Stimulated activated CD4-positive, alpha-beta T cell treated with anti-CD3 and anti-CD28 coated beads, Interleukin-1b, Interleukin-23, amount 100 ng/mL, for 48 hours (primary cell): ENCODE measurements around the gene TSHZ3.

Source experiments
- DNase-seq: peaks from one replicate; pipeline ENCODE4 v3.0.0-alpha.2; 2020

TSHZ3 gene

DNA sequence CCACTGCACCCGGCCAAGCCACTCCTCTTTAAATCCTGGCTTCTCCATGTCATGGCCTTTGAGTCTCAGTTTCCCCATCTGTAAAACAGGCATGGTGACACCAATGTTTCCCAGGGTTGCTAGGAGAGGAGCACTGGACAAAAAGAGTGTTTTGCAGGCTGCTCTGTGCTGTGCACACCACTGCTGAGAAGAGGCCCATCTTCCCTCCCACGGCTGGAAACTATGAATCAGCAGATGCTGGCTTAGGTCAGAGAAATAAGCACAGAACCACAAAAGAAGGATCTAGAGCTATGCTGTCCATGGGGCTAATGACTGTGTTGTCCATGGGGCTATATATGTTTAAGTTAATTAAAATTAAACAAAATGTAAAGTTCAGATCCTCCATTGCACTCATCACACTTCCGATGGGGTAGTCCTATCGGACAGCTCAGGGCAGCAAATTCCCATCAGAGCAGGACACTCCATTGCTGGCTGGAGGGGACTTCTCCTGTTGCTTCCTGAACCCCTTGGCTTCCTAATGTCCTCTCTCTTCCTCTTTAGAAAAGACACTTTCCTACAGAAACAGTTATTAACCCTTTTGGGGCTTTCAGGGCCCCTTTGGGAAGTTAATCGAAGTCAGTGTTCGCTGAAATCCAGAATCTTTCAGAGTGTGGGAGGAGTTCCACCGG is 37.1 kb downstream of the TSHZ3 start:
- DNase-seq = peak; percentile 66

DNA sequence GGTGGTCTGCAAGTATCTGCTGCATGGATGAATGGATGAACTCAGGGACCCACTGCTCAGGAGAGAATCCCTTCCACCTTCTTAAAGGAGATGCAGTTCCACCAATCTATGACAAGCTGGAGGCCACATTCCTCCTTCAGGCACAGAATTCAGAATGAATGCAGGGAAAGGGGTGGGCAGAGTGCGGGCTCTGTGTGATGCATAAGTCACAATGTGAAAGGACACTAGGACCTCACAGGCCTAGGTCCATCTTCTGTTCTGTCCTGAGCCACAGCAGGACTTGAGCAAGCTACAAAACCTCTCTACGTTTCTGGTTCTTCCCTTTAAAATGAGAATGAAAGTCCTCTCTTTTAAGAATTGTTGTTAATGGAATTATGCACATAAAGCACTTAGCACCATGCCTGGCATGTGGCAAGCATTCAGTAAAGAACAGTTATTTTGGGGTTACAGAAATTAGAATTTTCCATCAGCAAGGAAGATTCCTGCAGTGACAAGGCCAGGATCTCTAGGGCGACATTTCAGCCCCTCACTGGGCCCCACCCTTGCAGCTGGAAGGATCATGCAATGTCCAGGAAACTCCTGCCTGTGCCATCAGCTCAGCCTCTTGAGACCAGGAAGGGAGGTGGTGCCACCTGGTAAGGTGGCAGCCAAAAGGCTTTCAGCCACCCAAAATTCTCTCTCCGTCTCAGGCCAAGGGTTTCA is 38.7 kb downstream of the TSHZ3 start:
- no peak for DNase-seq

DNA sequence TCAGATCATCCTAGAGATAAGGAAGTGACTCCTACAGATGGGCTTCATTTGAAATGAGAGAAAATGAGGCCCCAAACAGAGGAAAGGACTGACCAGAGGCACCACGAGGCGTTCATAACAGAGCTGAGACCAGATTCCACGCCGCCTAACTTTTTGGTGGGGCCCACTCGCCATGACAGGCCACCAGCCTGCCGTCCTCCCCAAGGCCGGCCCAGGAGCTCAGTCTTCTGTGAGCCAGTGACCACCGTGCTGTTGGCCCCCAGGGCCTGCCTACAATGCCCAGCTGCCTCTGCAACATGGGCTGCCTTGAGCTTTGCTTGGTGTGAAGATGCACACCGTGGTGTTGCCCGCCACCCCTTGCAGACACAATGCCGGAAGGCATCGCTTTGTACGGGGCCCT is 40.5 kb downstream of the TSHZ3 start:
- no peak for DNase-seq

DNA sequence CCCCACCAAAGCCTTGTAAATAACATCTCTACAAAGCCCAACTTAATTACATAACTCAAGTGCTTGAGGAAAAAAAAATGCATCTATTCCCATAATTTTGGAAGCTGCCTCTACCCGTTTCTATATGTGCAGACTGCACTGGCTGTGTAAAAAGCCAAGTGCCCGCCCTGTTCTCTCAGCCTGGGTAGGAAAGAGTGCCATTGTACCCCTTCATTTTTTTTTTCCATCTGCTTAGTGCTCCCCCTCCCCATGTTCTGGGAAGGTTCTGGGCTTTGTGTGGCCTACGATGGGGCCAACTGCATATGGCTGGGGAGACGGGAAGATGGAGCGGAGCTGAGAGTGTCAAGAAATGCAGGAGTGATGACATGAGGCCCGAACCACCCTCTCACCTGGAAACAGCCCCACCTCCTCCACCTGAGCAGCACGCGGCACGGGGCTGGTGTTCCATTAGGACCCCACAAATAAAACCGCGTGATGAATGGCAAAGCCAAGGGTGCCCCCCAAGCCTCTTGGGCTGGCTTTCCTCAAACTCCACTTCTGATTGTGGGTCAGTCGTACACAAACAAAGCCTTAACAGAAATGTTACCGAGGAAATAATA is 42.1 kb downstream of the TSHZ3 start:
- DNase-seq = no peak

DNA sequence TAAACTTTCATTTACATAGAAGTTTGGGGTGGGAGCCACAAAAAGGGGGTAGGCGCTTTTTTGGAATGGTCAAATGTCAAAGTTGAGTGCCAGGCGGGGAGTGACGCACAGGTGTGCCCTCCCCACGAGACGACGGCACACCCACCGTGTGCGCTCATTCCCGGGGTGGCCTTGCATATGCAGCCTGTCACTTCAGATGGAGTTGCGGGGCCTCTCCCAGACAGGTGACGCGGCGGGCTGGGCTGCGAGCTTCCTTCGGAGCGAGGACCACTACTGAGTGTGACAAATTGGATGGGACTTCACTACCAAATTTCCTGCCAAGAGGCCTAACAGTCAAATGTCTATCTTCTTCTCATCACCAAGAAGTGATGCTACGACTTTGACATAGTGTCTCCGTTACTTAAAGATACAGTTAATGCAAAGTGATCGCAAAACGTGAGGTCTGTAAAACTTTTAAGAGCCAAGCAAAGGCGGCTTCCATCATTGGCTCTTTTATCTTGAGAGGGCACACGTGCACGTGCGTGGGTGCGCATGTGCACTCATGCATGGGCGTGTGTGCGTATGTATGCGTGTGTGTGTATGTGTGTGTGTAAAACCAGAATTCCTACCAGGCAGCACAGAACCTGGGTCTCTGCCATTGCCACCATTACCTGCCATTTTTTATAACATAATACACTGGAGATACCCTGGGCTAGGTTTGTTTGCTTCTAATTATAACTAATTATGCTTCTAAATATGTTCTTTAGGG is 43.1 kb downstream of the TSHZ3 start:
- DNase-seq = no peak

DNA sequence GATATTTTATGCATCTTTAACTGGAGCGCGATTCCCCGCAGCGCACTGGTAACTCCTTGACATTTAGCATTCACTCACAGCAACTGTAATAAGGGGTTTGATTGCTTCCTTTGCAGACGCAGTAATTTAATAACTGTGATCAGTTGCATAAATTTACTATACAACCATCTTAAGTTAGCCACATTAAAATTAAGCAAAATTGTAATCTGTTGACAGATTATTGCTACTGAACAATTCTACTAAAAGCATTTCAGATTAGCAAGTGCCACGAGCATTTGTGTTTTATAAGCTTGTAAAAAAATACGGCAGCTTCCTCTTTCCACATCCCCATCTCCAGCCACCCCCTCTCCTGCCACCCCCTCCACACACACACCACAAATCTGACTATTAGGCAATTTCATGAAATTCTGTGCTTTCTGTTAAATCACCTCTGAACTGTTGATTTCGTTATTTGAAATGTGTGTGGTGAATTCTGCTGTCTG is 44.4 kb downstream of the TSHZ3 start:
- no peak for DNase-seq

DNA sequence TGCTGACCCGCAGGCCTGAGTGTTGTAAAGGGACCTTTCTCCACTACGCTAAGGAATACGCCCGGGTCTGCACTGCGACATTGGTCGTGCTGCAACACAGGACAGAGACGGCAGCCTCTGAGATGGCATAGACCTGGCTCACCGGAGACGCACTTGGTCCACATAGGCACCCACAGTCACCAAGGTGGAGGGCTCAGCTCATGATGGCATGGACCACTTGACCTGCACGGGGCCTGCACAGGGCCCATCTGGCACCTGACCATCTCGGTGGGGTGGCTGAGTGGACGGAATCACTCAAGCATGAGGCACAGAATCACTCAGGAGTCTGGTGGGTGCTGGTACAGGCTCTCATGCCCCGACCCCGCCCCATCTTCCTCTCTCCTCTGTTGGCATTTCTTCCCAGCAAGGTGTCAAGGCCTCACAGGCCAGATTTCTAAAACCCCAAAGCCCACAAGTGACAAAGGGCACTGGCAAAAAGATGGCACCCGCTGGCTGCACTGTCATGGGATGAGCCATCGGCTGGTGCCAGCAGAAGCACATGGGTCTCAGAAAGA is 45.9 kb downstream of the TSHZ3 start:
- DNase-seq = no peak

DNA sequence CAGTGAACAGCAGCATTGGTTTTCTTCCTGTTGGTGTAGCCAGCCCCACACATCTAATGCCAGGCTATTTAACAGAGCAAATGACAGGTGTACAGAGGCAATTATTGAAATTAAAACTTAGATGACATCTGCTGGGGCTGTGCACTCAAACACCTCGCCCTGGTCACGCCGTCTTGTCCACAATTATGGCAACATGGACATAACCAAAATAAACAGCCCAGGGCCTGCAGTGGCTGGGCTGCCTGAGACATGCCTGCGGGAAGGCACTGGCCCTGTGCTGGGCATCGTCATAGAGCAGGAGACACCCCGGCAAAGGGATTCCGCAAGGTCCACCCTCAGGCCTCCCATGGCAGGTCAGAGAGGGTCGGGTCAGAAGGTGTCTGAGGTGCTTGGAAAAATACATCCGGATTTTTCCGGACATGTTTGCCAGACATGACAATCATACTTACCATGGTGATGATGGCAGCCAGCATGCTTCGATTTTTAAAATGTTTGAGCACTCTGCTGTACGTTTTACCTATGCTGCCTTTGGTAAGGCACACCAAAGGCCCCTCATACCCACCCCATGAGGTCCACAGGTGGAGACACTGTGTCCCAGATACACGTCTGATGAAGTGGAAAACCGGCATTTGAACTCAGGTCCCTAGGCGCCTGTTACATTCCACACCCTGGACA is 47.8 kb downstream of the TSHZ3 start:
- no peak for DNase-seq

DNA sequence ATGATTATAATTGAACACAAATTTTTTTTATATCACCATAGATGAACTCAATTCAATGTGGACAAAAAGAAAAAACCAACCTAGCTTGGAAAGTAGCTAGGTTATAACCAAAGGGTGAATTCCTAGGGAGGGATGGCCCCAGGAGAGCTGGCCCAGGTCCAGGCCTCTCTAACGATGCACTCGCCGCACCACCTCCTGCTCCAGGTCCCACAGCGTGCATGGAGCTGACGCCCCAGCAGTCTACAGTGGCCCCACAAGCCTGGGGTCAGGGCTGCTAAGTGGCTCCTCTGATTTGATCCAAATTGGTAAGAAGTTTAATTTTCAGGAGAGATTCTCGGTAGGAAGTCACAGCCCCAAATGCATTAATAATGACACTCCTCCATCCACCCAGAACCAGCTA is 48.8 kb downstream of the TSHZ3 start:
- DNase-seq = no peak

DNA sequence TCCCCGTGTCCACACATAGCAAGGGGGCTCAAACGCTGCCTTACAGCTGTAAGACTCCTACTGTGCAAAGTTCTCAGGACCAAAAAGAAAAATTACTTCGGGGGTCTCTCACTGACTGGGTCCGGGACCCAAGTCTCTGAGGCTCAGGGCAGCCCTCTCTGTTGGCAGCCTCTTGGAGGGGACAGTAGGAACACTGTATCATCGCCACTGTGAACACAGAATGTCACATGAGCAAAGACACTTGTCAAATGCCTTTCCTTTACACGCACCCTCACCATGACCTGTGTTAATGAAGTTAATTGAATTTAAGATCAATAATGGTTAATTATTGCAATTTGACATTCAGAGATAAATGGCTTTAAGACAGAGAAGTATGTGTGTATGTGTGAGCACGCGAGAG is 49.6 kb downstream of the TSHZ3 start:
- DNase-seq = no peak

DNA sequence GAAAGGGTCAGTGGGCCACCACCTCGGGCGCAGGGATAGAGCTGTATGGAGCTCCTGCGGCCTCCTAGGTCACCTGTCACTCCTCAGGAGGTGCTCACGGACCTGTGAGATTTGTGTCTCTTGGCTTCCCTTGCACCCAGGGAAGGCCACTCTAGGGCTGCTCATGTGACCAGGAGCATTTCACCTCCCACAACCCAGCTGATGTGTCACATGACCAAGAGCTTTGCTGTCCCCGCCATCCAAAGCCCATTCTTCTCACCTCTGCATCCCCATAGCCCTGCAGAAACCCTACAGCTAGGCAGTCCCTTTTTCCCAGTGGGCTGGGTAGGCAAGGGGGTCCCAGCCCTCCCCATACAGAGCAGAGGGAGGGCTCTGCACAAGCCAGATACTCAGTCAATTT is 51.2 kb downstream of the TSHZ3 start:
- no peak for DNase-seq

DNA sequence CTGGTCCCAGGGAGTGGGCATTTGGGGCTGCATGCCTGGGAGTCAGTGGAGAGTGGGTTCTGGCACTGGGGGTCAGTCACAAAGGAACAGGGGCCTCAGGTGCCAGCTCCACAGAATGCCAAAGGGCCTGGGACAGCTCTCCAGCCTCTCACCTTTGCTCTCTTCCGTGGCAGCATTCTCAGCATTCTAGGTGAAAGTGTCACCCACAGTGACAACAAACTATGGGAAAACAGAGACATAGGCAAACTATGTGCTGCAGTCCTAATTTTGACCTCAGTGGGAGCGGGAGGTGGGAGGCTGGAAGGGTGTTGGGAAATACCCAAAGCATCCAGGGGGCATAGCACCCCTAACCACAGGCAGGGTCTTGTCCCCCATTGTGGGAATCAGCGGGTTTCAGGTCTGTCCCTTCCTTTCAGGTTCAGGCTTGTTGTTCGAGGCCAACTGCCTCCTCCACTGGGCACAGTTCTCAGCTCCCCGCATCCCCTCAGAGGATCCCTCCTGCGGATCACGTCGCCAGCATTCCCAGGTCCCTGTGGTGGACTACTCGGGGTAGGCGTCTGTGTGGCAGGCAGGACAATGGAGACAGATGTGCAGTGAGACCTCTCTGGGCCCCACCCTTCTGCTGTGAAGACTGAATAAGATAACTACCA is 52.4 kb downstream of the TSHZ3 start:
- DNase-seq = no peak

DNA sequence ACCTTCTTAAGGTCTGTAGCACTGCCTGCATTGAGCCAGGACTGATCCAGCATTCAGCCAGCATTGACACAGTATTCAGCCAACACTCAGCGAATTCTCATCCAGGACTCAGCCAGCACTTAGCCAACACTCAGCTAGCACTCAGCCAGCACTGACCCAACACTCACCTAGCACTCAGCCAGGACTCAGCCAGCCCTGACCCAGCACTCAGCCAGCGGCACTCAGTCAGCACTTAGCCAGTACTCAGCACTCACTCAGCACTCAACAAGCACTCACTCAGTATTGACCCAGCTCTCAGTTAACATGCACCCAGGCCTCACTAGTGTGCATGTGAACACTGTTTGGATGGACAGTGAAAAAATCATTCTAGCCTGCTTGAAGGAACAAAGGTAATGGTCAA is 55.0 kb downstream of the TSHZ3 start:
- DNase-seq = no peak

DNA sequence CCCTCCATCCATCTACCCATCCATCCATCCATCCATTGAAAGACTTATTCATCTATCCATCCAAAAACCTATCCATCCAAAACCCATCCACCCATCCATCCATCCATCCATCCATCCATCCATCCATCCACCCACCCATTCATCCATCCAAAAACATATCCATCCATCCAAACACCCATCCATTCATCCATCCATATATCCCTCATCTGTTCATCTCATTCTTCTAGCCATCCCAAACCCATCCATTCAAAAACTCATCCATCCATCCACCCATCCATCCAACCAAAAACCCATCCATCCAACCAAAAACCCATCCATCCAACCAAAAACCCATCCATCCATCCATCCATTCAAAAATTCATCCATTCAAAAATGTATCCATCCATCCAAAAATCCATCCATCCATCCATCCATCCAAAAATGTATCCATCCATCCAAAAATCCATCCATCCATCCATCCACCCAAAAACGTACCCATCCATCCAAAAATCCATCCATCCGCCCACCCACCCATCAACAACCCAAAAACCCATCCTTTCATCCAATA is 56.5 kb downstream of the TSHZ3 start:
- no peak for DNase-seq

DNA sequence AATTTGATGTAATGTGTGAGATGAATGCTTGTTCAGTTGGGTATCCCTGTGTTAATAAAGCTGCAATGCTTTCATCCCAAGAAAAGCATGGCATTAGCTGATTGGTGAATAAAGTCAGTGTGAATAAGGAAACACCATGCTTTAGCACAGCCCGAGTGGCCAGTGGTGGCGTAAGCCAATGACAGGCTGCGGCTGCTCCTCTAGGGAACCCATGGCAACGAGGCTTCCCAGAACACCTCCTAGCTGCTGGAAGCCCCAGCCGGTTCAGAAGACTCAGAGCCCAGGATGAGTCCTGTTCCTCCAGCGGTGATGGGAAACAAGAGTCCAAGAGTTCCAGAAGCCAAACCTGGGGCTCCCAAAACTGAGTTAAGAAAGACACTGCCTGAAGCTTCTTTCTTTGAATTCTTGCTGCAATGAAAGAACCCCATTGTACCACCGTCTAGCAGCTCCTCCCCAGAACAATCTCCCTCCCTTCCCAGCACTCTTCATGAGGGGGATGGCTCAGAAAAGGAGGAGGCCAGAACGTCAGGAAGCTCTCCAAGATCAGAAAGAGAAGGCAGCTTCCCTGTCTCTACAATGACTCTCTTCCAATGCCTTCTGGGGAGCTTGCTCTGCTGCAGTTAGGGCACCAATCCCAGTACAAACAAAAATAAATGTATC is 58.2 kb downstream of the TSHZ3 start:
- no peak for DNase-seq

DNA sequence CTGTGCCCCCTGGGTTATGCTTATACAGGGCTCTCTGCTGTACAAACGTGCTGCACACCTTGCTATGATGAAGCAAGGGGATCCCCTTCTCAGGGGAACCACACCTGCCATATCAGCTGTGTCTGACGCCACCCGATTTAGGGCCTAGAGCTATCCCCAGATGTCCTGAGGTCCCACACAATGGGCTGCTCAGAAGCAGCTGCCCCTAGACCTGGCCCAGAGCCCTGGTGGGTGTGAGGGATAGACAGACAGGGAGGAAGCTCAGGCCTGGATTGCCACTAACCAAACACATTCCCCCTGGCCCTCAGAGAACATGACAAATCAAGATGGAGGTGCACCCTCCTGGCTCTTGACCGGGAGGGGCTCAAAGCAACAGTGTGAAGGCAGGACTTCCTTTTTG is 59.3 kb downstream of the TSHZ3 start:
- no peak for DNase-seq

DNA sequence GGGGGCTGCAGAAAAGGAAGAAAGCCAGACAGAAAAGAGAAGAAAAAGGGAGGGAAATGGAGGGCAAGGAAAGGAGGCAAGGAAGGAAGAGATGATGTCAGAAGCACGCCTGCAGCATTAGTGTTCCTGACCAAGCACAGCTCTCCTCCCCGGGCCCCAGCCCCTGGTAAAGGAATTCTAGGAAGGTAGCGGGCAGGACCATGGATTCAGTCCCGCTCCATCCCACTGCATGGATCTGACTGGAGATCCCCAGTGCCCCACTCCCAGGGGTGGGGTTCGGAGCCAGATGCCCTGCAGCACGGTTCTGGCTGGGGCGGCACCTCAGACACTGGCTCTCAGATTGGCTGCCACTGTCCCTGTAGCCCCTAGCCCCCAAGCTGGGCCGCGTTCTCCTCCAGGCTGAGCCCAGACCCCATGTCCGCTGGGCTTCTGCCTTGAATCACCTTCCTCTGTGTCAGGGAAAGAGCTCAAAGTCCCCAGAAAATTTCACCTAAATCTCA is 59.8 kb downstream of the TSHZ3 start:
- DNase-seq = no peak

DNA sequence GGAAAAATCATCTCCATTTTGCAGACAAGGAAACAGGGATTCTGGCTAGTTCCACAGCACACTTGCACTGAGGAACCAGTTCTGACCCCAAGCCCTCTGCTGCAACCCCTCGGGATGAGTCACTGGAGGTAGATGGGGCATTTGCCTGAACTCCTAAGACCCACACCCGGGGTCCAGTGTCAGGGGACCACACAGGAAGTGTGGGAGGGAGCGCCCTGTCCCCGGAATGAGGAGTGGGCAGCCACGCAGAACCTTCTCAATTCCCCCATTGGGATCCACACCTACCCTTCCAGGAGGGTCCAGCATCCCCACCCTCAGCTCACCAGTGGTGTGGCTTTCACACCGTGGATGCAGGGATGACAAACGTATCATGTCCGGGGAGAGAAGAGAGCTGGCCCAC is 62.7 kb downstream of the TSHZ3 start:
- DNase-seq = no peak

DNA sequence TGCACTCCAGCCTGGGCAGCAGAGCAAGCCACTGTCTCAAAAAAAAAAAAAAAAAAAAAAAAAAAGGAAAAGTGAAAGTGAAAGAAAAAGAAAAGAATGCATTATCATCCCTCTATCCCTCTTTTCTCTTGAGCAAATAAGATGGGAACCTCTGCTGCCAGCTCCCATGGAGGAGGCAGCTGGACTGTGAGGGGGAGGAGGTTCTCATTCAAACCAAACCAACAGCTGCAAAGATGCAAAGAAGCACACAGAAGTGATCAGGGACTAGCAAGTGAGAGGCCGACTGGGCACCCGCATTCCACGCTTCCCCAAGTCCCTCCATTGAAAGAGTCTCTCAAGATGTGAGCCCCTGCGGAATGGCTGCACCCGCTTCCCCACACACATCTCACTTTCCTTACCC is 63.5 kb downstream of the TSHZ3 start:
- no peak for DNase-seq

DNA sequence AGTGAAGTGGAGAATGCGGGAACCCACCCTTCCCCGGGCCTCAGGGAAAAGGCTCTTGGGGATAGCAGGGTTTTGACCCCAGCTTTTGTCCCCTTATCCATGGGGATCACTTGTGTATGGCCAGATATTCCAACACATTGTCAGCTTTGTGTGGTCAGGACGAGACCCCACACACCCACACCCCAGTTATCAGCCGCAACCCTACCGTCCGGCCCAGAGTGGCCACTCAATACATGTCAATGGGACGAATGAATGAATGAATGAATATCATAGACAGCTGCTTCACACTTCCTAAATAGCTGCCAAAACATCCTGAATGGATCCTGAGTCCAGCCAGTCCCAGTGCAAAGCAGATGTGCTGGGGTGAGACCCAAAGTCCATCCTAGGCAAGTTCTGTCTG is 64.6 kb downstream of the TSHZ3 start:
- DNase-seq = no peak

DNA sequence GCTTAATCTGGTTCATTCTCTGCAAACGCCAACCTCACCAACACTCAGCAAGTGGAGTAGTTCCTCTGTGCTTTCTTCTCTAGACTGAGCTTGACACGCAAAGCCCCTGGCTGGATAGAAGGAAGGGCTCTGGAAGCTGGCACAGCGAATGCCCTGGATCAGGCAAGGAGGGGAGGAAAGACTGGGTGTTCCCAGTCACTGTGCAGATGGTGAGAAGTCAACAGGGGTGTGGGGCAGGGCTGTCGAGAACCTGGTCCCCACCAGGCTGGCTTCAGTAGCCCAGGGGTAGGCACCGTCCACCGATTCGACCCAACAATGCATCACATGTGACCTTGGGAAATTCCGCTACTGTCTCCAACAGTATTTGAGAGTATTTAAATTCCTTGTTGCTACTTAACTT is 65.5 kb downstream of the TSHZ3 start:
- no peak for DNase-seq
